GM21723 (cell line): Measurements from ENCODE around the gene AOC1.
"Not testable (repeated sequence)": the region's sequence is repeated elsewhere in the genome, so short reads cannot be mapped to it uniquely, and the experiment has no call there.

ENCODE experiments used
- ATAC-seq: cut with Tn5 transposase; IDR thresholded peaks from one replicate; pipeline ENCODE4 v1.9.1; 2021; ENCODE audit warnings: mild to moderate bottlenecking, moderate library complexity; ENCODE audit not compliant: unreplicated experiment

The AOC1 gene, protein sequence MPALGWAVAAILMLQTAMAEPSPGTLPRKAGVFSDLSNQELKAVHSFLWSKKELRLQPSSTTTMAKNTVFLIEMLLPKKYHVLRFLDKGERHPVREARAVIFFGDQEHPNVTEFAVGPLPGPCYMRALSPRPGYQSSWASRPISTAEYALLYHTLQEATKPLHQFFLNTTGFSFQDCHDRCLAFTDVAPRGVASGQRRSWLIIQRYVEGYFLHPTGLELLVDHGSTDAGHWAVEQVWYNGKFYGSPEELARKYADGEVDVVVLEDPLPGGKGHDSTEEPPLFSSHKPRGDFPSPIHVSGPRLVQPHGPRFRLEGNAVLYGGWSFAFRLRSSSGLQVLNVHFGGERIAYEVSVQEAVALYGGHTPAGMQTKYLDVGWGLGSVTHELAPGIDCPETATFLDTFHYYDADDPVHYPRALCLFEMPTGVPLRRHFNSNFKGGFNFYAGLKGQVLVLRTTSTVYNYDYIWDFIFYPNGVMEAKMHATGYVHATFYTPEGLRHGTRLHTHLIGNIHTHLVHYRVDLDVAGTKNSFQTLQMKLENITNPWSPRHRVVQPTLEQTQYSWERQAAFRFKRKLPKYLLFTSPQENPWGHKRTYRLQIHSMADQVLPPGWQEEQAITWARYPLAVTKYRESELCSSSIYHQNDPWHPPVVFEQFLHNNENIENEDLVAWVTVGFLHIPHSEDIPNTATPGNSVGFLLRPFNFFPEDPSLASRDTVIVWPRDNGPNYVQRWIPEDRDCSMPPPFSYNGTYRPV

DNA sequence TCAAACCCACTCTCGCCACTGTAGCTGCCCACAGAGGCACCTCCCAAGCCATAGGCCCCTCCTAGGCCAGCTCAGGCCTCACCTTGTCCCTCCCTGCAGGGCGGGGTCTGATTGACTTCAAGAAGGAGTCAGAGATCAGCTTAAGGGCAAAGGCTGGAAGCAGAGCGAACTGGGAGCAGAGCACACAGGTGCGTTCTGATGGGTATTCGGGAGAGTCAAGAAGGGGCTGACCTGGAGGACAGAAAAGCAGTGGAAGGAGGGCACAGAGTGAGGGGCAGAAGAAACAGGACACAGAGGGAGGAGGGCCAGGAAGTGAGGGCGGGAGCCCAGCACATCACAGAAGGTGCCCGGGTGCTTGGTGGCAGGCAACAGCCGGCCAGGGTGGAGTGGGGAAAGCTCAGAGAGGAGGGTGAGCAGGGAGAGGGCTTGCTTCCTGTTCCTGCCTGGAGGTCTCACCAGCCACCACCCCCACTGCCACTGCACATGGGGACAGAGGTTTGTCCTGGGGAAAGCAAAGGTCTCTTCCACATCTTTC lies at the start of gene AOC1:
AOC1 (plus strand) TSS at position 147 of the 535 bp plus-strand sequence. CDS start 3,954 bp downstream, outside the sequence.
- no peak for ATAC-seq

DNA sequence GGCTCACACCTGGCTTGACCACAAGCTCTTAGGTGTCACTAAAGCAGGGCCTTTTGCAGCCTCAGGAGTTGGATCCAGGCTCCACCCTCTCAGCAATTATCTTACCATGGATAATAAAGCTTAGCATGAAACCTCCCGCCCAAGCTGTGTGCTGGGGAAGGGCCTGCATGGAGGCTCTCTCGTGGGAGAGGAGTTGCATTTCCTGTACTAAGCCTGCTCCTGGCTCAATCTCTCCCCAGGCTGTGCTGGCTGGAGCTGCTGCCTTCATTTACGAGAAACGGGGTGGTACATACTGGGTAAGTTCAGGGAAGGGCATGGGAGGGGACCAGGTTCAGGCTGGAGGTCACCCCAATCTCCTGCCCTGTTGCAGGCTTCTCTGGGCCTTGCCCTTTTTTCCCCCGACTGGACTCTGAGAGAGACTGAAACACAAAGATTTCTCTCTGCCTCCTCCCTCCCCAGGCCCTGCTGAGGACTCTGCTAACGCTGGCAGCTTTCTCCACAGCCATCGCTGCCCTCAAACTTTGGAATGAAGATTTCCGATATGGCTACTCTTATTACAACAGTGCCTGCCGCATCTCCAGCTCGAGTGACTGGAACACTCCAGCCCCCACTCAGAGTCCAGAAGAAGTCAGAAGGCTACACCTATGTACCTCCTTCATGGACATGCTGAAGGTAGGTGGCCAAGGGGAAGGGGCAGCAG lies 49.0 kb upstream of the AOC1 start:
- ATAC-seq: no peak

DNA sequence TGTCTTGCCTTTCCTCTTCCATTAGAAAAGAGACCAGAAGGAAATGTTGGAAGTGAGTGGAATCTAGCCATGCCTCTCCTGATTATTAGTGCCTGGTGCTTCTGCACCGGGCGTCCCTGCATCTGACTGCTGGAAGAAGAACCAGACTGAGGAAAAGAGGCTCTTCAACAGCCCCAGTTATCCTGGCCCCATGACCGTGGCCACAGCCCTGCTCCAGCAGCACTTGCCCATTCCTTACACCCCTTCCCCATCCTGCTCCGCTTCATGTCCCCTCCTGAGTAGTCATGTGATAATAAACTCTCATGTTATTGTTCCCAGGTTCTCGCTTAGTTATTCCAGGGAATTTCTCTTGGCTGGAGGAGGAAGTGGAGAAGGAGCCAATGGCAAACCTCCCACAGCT lies 47.5 kb upstream of the AOC1 start:
- no peak for ATAC-seq

DNA sequence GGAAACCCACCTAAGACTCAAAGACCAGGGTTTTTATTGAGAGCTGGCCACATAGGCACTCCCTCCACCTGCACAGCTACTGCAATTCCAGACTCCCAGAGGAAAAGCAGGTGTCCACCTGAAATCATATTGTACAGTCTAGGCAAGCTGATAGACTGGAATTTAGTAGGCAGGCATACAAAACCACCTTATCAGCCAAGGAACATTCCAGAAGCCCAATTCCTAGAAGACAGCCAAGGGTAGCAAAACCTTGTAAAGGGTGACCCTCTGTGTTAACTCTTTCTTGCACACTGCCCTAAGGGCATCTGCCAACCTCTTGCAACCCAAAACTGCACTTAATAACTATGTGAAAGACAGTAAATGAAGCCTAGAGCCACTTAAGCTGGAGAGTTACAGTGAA lies 46.5 kb upstream of the AOC1 start:
- no peak for ATAC-seq

DNA sequence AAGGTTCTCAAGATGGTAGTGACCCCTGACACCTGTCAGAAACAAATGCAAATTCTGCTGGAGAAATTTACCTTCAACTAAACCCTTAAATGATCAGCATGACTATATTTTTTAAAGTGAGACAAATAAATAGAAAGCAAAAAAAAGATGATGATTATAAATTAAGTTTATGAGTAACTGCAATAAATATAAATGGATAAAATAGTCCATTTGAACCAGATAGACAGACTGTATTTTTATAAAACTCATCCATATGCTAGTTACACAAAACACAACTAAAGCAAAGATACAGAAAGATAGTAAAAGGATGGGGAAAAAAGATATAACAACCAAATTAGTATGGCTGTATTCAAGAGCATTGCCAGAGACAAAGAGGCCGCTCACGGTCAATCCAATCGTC lies 45.9 kb upstream of the AOC1 start:
- ATAC-seq: no peak

DNA sequence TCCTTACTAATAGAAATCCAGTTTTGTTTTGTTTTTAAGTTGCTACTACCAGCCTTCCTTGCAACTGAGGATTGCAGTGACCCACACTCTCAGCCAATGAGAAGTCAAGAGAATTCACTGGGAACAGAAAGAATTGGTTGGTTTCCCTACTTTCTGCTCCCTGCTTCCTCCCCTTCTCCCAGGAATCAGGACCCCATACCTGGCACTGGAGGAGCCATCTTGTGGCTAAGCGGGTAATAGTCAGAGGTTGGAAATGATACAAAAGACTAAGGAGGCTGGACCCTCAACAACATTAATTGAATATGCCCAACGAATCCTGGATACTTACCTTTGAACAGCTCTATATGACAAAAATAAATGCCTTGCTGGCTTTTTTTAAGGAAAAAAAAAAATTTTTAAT lies 45.5 kb upstream of the AOC1 start:
- ATAC-seq: no peak

DNA sequence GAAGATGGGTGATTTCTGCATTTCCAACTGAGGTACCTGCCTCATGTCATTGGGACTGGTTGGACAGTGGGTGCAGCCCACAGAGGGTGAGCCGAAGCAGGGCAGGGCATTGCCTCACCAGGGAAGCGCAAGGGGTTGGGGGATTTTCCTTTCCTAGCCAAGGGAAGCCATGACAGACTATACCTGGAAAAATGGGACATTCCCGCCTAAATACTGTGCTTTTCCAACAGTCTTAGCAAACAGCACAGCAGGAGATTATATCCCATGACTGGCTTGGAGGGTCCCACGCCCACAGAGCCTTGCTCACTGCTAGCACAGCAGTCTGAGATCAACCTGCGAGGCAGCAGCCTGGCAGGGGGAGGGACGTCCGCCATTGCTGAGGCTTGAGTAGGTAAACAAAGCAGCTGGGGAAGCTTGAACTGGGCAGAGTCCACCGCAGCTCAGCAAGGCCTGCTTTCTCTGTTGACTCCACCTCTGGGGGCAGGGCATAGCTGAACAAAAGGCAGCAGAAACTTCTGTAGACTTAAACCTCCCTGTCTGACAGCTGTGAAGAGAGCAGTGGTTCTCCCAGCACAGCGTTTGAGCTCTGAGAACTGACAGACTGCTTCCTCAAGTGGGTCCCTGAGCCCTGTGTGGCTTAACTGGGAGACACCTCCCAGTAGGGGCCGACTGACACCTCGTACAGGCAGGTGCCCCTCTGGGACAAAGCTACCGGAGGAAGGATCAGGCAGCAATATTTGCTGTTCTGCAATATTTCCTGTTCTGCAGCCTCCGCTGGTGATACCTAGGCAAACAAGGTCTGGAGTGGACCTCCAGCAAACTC lies 44.5 kb upstream of the AOC1 start:
- ATAC-seq: not testable (repeated sequence)

DNA sequence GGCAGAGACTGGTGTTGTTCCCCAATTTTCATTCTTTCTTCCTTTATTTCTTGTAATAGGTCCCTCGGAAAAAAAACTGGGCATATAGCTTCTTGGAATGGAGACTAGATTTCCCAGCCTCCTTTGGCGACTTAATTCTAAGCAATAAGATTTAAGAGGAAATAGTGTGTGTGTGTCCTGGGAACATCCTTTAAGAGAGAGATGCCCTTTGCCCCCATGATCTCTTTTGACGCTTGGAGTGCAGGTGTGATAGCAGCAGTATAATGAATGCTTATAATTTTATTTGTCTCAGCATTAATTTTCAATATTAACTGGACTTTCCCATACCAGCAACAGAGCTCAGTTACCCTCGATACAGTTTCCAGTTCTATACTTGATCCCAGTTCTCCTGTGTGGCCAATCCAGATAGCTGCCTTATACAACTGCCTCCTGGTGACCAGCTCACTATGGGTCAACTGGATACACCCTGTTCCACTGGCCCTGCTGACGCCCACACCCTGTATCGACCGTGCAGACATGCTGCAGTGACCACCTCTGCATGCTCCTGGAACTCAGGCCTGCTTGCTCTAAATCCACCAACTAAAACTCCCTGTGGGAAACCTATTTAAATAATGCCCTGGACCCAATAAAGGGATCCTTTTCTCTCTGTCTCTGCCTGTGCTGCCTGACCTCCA lies 37.9 kb upstream of the AOC1 start:
- no peak for ATAC-seq

DNA sequence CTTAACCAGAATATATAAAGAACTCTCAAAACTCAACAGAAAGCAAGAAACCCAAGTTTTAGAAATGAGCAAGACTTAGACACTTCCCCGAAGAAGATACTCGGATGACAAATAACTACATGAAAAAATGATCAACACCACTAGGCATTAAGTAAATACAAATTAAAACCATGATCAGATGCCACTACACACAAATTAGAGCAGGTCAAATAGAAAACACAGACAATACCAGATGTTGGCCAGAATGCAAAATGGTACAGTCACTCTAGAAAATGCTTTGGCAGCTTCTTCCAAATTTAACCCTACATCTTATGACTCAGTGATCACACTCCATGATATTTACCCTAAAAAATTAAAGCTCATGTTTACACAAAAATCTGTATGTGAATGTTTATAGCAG lies 33.3 kb upstream of the AOC1 start:
- no peak for ATAC-seq

DNA sequence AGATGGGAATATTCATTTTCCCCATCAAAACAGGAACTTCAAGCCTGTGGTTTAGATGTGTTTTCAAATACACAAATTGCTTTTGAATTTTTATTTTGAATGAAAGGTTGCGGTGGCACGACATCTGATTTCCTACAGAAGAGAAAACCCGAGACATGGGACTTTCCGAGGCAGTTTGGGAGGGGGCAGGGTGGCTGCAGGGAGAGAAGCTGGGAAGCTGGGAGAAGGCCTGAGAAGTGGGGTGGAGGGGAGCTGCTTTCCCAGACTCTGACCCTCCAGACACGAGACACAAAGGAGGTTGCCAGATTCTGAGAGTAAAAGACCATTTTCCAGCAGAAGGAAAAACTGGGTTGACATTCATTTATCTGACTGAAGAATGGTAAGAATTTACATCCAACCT lies 32.2 kb upstream of the AOC1 start:
- no peak for ATAC-seq

DNA sequence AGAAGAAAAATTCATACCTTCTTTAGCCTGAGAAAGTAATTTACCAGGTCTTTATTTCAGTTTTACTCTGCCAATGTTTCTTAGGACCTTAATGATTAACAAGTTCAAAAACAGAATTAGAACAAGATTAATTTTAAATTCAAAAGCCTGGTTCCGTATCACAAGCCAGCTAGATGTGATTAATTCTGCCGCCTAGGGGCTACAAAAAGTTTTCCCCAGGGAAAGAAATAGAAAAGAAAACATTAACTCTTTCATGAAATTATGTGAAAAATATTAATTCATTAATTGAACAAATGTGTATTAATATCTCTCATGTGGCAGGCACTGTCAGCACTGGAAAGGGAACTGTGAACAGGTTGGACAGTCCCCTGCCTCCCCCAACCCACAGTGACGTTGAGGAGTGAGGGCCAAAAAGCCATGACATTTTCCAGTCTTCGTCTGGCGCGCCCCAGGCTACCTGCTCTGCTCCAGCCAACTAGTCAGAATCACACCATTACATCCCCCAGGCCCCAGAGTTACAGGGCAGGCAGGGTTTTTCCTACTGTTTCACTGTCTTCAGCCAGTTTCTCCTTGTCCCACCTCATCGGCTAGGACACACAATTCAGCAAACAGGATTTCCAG lies 31.6 kb upstream of the AOC1 start:
- no peak for ATAC-seq

DNA sequence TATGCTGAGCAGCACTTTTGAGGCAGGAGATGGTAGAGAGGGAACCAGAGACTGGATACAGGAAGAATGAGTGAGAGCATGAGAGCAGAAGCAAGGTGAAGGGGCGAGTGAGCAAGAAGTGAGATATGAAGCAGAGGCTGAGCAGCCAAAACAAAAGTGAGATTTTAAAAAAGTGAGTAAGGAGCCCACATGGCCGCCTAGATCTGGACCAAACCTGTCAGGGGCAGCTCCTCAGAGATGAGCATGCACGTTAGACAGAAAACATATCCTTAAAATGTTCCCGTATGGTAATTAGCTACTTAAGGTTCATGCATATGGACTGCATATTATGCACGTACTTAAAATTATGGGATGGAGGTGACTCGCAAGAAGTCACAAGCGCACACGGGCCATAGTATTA lies 29.3 kb upstream of the AOC1 start:
- no peak for ATAC-seq

DNA sequence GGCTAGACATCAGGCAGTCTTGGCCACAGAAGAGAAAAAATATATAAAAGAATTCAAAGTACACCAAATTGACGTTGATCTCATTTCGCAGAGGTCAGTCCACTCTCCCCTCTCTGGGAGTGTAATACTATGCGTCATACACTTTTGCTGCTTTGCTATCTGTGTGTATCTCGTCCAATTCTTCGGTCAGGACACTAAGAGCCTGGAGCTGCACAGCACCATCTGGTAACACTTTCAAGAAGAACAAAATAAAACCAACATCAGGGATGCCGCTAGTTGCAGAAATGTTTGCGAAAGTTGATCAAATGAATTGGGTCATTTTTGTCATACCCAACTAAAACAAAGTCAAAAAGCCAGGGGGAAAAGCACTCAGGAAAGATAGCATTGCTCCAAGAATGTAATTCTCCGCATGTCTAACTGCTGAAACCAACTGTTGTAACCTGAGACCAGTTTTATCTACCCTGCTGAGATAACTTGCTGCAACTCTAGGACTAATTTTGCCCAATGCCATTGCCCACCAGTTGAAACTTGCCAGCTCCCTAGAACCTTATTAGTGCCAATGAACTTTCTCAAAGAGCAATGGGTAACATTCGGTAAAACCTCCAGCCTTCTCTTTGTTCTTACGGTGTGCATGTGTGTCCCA lies 28.7 kb upstream of the AOC1 start:
- no peak for ATAC-seq

DNA sequence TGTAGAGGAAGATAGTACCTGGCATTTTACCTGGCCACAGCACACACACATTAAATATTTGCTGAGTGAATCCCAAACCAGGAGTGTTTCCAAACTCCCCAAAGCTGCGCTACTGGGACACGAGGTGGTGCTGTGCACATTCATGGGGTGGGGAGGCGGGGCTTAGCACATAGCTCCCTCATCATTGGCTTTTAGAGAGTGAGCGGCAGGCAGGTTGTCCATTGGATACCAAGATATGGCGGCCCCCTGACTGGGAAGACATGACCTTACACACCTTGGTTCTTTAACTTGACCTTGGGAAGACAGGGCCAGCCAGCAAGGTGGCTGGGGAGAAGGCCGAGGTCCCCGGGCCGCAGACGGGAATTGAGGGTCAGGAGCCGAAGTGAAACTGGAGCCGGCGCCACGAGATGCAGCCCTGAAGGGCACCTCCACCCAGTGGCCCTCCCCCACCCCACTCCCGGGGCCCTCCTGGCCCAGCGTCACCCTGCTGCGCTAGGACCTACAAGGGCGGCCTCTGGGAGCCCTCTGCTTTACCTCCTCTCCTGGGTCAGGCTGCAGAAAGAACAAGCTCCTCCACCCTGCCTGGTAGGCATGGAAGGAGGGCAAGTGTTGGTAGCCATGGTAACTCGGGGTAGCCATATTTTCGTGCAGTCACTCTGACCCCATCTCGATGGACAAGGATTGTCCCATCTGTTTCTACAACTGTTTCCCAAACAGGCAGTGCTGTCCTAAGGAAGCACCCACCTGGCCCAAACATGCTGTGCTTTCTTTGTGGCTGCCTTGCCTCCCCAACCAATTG lies 27.7 kb upstream of the AOC1 start:
- ATAC-seq: no peak

DNA sequence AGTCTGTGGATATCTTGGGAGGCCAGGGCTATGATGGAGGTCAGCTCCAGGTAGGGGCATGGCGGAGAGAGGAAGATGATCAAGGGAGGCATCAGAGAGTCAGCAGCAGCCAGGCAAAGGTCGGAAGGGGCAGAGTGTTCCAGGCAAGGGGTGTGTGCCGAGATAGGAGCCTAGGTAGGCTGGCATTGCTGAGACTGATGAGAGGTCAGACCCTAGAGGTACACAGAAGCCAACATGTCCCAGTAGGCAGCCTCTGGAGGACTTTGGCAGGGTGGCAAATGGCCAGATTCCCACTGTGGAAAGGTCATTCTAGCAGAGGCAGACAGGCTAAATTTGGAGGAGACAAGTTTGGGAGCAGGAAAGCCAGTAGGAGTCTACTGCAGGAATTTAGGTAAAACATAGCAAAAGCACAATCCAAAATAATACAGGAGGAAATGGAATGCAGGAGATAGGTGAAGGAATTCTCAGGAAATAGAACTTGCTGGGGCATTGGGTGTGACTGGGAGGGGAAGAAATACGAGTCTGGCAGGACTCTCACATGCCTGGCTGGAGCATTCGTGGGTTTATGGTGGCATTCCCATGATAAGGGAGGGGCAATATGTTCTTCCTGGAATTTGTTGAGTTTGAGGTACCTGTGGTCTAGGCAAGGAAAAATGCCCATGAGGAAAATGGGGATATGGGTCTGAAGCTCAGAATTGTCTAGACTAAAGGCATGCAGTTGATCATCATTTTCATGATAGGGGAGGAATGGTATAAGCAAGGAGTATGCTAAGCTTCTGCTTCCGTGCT lies 26.1 kb upstream of the AOC1 start:
- no peak for ATAC-seq

DNA sequence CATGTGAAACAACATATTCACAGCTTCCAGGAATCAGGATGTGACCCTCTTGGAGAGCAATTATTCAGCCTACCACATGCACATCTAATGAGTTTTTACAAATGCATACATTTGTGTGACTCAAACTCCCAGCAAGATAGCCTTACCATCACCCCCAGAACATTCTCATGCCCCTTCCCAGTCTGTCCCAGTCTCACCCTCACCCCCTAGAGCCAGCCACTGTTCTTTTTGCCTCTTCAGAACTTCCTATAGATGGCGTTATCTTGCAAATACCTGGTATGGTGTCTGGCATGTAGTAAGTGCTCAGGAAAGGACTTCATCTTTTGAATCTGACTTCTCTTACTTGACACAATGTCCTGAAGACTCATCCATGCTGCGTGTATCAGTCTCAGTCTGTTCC lies 23.9 kb upstream of the AOC1 start:
- no peak for ATAC-seq

DNA sequence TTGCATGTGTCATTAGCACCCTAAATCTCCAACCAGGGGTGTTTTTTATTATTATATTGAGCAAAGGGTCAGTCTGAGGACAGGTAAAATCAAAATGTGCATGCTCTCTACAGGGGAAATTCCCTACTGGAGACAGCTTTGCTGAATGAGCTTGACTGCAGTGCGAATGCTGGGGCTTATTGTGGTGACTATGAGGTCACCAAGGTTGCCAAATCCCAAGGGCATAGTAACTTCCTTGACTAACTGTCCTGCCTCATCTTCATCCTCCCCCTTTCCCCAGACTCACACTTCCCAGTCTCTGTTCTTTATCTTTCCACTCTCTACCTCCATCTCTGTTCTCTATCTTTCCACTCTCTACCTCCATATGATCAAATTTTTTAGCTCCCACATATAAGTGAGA lies 22.9 kb upstream of the AOC1 start:
- ATAC-seq: no peak

DNA sequence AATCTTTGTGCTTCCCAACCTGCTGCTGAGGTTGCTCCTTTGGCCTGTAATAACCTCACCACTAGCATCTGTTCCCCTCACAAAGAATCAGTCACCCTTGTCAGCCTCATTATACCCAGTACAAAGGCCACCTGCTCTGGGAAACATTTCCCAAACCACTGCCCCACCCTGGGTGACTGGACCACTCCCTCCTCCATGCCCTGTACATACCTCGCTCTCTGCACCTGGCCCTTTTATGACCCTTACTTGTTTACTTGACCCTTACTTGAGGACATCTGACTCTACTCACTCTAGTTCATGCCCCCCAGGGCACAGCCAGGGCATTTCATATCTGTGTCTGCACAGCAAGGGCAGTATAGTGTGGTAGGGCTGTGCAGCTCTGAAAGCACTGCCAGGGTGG lies 21.4 kb upstream of the AOC1 start:
- ATAC-seq: no peak
